Measurements from ENCODE around the gene RTN4R. TPM values are rescaled to one million over a fixed set of nuclear protein-coding genes. Genes with fewer than 3 reads are reported as not detected.
"Not testable (repeated sequence)": the region's sequence is repeated elsewhere in the genome, so short reads cannot be mapped to it uniquely, and the experiment has no call there.

The RTN4R gene
- total RNA-seq, 2 experiments from 2014 or later = 2.8 to 3.7 TPM

GRCh38 chr22:20281891-20282290 lies 13.8 kb upstream of the RTN4R start:
- CTCF ChIA-PET = interaction anchor here (3.5 kb wide), 1 partner anchor 125 kb away, joined by 16 read pairs; no protein-coding TSS in a partner anchor
- Mint-ChIP-seq H3K27me3 (no peaks in the 10 kb centered on the region), H3K4me1 (ENCODE audit: low read depth) (peaks cover 3% of the 10 kb centered on the region), H3K36me3 (ENCODE audit: low read depth) (no peaks in the 10 kb centered on the region), H3K27ac (no peak overlapping the region), H3K4me3 (no peak overlapping the region), H3K9me3 (no peaks in the 10 kb centered on the region)
- ATAC-seq = no peak
- DNase-seq = no peak
- no peak for TF ChIP-seq CTCF (IDR thresholded peaks at IDR 0.05)
- POLR2A ChIA-PET = no interaction called here
- intact Hi-C loops (cut with micrococcal nuclease) = no loop called here

- H3K27me3 Mint-ChIP-seq; intact Hi-C loops (cut with micrococcal nuclease); ATAC-seq; DNase-seq; H3K4me3 Mint-ChIP-seq; H3K9me3 Mint-ChIP-seq; H3K27ac Mint-ChIP-seq; H3K36me3 Mint-ChIP-seq (ENCODE audit: low read depth); POLR2A ChIA-PET; H3K4me1 Mint-ChIP-seq (ENCODE audit: low read depth): not testable (repeated sequence)
- CTCF ChIA-PET = interaction anchor here (3.5 kb wide), 1 partner anchor 124 kb away, joined by 16 read pairs; no protein-coding TSS in a partner anchor
These were observed 13.4 kb upstream of the RTN4R start for GRCh38 chr22:20281473-20281872.

GRCh38 chr22:20280866-20281265 lies 12.7 kb upstream of the RTN4R start:
- Mint-ChIP-seq H3K9me3 (no peaks in the 10 kb centered on the region), H3K27ac (no peak overlapping the region), H3K27me3 (no peaks in the 10 kb centered on the region), H3K4me3 (no peak overlapping the region), H3K36me3 (ENCODE audit: low read depth) (no peaks in the 10 kb centered on the region), H3K4me1 (ENCODE audit: low read depth) (peaks cover 3% of the 10 kb centered on the region)
- DNase-seq (no peak), ATAC-seq (no peak)
- CTCF ChIA-PET = no interaction called here
- intact Hi-C loops (cut with micrococcal nuclease) = no loop called here
- no peak for TF ChIP-seq CTCF (IDR thresholded peaks at IDR 0.05)
- POLR2A ChIA-PET = no interaction called here

- CTCF ChIA-PET; H3K4me3 Mint-ChIP-seq; H3K9me3 Mint-ChIP-seq; POLR2A ChIA-PET; H3K36me3 Mint-ChIP-seq (ENCODE audit: low read depth); DNase-seq; H3K27ac Mint-ChIP-seq; H3K27me3 Mint-ChIP-seq; H3K4me1 Mint-ChIP-seq (ENCODE audit: low read depth); ATAC-seq; intact Hi-C loops (cut with micrococcal nuclease): not testable (repeated sequence)
These were observed 12.0 kb upstream of the RTN4R start for GRCh38 chr22:20280163-20280562.

- POLR2A ChIA-PET = no interaction called here
- H3K4me3 Mint-ChIP-seq = no peak overlapping the region
- no peaks in the 10 kb centered on the region for H3K27me3 Mint-ChIP-seq
- DNase-seq = peak; percentile 23
- H3K4me1 Mint-ChIP-seq (ENCODE audit: low read depth) = peaks cover 3% of the 10 kb centered on the region
- no peaks in the 10 kb centered on the region for H3K9me3 Mint-ChIP-seq
- CTCF ChIA-PET = no interaction called here
- peak; percentile 62 for ATAC-seq
- H3K36me3 Mint-ChIP-seq (ENCODE audit: low read depth) = no peaks in the 10 kb centered on the region
- no peak overlapping the region for H3K27ac Mint-ChIP-seq
- TF ChIP-seq CTCF (IDR thresholded peaks at IDR 0.05) = no peak
- intact Hi-C loops (cut with micrococcal nuclease) = no loop called here
These were observed 11.6 kb upstream of the RTN4R start for GRCh38 chr22:20279662-20280134.

- CTCF ChIA-PET; intact Hi-C loops (cut with micrococcal nuclease); H3K27ac Mint-ChIP-seq; DNase-seq; H3K9me3 Mint-ChIP-seq; H3K4me3 Mint-ChIP-seq; POLR2A ChIA-PET; H3K4me1 Mint-ChIP-seq (ENCODE audit: low read depth); H3K27me3 Mint-ChIP-seq; H3K36me3 Mint-ChIP-seq (ENCODE audit: low read depth); ATAC-seq: not testable (repeated sequence)
These were observed 10.8 kb upstream of the RTN4R start for GRCh38 chr22:20278726-20279490.

- intact Hi-C loops (cut with micrococcal nuclease); H3K27me3 Mint-ChIP-seq; POLR2A ChIA-PET; H3K4me3 Mint-ChIP-seq; H3K9me3 Mint-ChIP-seq; H3K36me3 Mint-ChIP-seq (ENCODE audit: low read depth); H3K4me1 Mint-ChIP-seq (ENCODE audit: low read depth); H3K27ac Mint-ChIP-seq; DNase-seq; ATAC-seq: not testable (repeated sequence)
- CTCF ChIA-PET = interaction anchor here (0.6 kb wide), 1 partner anchor 121 kb away, joined by 3 read pairs; no protein-coding TSS in a partner anchor
These were observed 10.0 kb upstream of the RTN4R start for GRCh38 chr22:20277936-20278635.
